Activated T-helper 1 cell treated with anti-CD3 and anti-CD28 coated beads, Interleukin-12 subunit alpha, Interleukin-12 subunit beta, Interleukin-2, Interleukin-4 antibody, amounts not matched to agents 30 ng/mL and 10 ng/mL and 1 ng/mL, durations not matched to agents 14 hours and 24 hours and 36 hours (primary cell): ENCODE data around the gene TNFRSF14. TPM values are rescaled to one million over a fixed set of nuclear protein-coding genes. Genes with fewer than 3 reads are reported as not detected.

Source experiments
- DNase-seq: peaks from one replicate; pipeline ENCODE4 v3.0.0; 2021; ENCODE audit warnings: low spot score
- H3K27ac Mint-ChIP-seq: one replicate; pipeline ENCODE4 v1.8.0; 2021; ENCODE audit warnings: mild to moderate bottlenecking, mixed read lengths
- H3K27me3 Mint-ChIP-seq: one replicate; pipeline ENCODE4 v1.8.0; 2022; ENCODE audit warnings: mild to moderate bottlenecking, moderate library complexity, mixed read lengths; ENCODE audit not compliant: insufficient read depth
- H3K36me3 Mint-ChIP-seq: one replicate; pipeline ENCODE4 v1.8.0; 2021; ENCODE audit warnings: low read depth, mixed read lengths
- H3K4me1 Mint-ChIP-seq: one replicate; pipeline ENCODE4 v1.8.0; 2021; ENCODE audit warnings: low read depth, mixed read lengths
- H3K4me3 Mint-ChIP-seq: one replicate; pipeline ENCODE4 v1.8.0; 2021; ENCODE audit warnings: mild to moderate bottlenecking, moderate library complexity, mixed read lengths
- H3K9me3 Mint-ChIP-seq: one replicate; pipeline ENCODE4 v1.8.0; 2021; ENCODE audit warnings: mixed read lengths
- intact Hi-C: fragments of 100-400 bp; cut with micrococcal nuclease; formaldehyde crosslinking; loops from one replicate; pipeline ENCODE4 v1.15.1; 2024
- total RNA-seq: library from RNA; stranded (reverse); gene quantifications from 2 replicates; pipeline ENCODE4 v1.2.3, GENCODE V29; 2022

The TNFRSF14 gene
- total RNA-seq, 1 donor from 2014 or later, result 207 TPM

DNA sequence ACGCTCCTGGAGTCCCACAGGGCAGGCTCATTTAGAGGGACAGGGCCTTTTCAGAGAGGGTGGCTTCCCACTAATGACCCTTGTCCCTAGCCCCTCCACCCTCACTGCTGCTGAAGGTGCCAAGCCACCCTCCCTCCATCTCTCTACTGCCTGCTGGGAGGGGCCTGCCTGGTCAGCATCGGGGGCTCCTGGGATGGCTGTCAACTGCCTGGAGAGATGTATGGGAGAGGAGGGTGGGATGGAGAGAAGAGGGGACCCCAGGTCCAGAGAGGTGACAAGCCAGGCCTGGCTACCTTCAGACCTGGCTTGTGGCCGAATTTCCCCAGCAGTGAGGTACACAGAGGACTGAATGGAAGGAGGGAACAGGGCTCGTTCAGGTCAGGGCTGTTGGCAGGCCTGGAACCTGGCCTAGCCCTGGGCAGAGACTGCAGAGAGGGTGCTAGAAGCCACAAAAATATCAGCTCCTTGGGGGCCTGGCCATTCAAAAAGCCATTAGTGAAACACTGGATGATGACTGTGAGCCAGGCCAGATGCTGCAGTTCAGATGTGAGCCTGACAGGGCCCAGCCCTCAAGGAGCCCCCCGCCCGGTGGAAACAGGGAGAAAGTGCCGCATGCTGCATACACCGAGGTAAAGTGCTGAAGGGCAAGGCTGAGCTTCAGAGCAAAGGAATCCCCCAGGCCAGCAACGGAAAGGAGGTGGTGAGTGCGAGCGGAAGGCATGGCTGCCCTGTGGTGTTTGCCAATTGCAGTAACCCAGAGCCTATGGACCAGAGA lies 56.6 kb downstream of the TNFRSF14 start:
- no peak overlapping the region for H3K4me3 Mint-ChIP-seq
- intact Hi-C loops, result no loop called here
- peaks cover 2% of the 10 kb centered on the region for H3K27me3 Mint-ChIP-seq
- H3K9me3 Mint-ChIP-seq, result peaks cover 31% of the 10 kb centered on the region
- no peak overlapping the region for H3K27ac Mint-ChIP-seq
- peaks cover 2% of the 10 kb centered on the region for H3K36me3 Mint-ChIP-seq
- no peaks in the 10 kb centered on the region for H3K4me1 Mint-ChIP-seq
- no peak for DNase-seq

Other genes starting within 250 kb of the TNFRSF14 start
- gene MORN1, start 164.8 kb upstream of the TNFRSF14 start, total RNA-seq, result 8.4 and 8.6 TPM in 2 replicates
- gene RER1, start 164.5 kb upstream of the TNFRSF14 start, total RNA-seq, result 161 and 177 TPM in 2 replicates
- 22.4 and 24.0 TPM in 2 replicates for gene PEX10, start 143.8 kb upstream of the TNFRSF14 start, total RNA-seq
- 2.5 and 2.9 TPM in 2 replicates for gene PLCH2, start 80.1 kb upstream of the TNFRSF14 start, total RNA-seq
- 65.6 and 67.6 TPM in 2 replicates for gene PANK4, start 29.8 kb upstream of the TNFRSF14 start, total RNA-seq
- not detected in 2 replicates for gene HES5, start 26.1 kb upstream of the TNFRSF14 start, total RNA-seq
- 39.5 and 42.1 TPM in 2 replicates for gene PRXL2B, start 30.4 kb downstream of the TNFRSF14 start, total RNA-seq
- 0.86 and 1.0 TPM in 2 replicates for gene MMEL1, start 76.6 kb downstream of the TNFRSF14 start, total RNA-seq
- gene TTC34, start 245.3 kb downstream of the TNFRSF14 start, total RNA-seq, result 1.7 and 1.8 TPM in 2 replicates